NB4 (cell line): Measurements from ENCODE around the gene RBMY1A1.
"Not testable (repeated sequence)": the region's sequence is repeated elsewhere in the genome, so short reads cannot be mapped to it uniquely, and the experiment has no call there.

Source experiments
- MYC ChIP-seq: IDR thresholded peaks from 2 replicates; pipeline ENCODE4 v1.6.1; 2011; ENCODE audit warnings: low read depth, low read length
- TF ChIP-seq, protein P1 (sequence below): IDR thresholded peaks from one replicate; pipeline ENCODE4 v1.5.1; 2012; ENCODE audit warnings: low read depth, low read length

DNA sequence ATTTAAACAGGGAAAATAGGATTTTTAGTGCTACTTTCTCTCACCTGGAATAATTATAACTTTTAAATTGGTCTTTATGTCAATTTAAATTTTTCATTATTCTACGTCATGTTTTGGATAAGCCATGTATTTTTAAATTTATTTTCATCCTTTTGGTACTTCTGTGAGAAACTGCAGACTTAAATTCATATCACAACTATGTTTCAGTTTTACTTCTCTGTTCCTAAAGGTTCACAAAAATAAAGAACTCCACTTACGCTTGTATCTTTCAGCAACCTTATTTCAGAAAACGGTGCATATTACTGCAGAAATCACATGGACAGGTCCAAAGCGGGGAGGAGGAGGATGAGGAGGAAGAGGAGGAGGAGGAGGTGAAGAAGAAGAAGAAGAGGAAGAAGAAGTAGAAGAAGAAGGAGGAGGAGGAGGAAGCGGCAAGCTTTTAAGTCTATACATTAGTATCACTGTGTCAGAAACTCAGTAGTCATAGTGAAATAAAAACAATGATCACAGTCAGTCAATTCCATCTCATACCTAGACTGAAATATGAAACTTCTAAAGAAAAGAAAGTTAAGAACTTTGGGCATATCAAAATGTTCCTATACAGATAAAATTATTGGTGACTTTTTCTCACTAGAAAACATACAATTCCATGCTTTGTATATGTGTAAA, 24.8 kb downstream of the RBMY1A1 start:
- TF ChIP-seq, protein P1, sequence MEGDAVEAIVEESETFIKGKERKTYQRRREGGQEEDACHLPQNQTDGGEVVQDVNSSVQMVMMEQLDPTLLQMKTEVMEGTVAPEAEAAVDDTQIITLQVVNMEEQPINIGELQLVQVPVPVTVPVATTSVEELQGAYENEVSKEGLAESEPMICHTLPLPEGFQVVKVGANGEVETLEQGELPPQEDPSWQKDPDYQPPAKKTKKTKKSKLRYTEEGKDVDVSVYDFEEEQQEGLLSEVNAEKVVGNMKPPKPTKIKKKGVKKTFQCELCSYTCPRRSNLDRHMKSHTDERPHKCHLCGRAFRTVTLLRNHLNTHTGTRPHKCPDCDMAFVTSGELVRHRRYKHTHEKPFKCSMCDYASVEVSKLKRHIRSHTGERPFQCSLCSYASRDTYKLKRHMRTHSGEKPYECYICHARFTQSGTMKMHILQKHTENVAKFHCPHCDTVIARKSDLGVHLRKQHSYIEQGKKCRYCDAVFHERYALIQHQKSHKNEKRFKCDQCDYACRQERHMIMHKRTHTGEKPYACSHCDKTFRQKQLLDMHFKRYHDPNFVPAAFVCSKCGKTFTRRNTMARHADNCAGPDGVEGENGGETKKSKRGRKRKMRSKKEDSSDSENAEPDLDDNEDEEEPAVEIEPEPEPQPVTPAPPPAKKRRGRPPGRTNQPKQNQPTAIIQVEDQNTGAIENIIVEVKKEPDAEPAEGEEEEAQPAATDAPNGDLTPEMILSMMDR: not testable (repeated sequence)
- not testable (repeated sequence) for TF ChIP-seq MYC
